GM18507 (cell line): ENCODE data around the gene HOXC10.

Experiments used
- DNase-seq: peaks from one replicate; pipeline ENCODE4 v3.0.0; 2011; ENCODE audit warnings: low read depth; ENCODE audit not compliant: insufficient read length; ENCODE audit errors: extremely low spot score
- FAIRE-seq: peaks from 2 replicates; lab custom pipeline; 2011; peaks lifted over from hg19 to GRCh38; lab: Jason Lieb, UNC

The HOXC10 gene

GRCh38 chr12:53974084-53975063 is 10.6 kb upstream of the HOXC10 start, which contains the start of gene HOTAIR:
Gene HOTAIR (minus strand): TSS chr12:53974954.
- FAIRE-seq, result no peak

GRCh38 chr12:53975064-53975471 is 9.9 kb upstream of the HOXC10 start:
- FAIRE-seq (no peak), DNase-seq (no peak)

More at GRCh38 chr12:53974084-53975063, 10.6 kb upstream of the HOXC10 start, which contains the start of gene HOTAIR:
- no peak for DNase-seq

- DNase-seq (no peak), FAIRE-seq (no peak)
These were observed 9.3 kb upstream of the HOXC10 start for GRCh38 chr12:53975479-53976152.

- no peak for DNase-seq
- no peak for FAIRE-seq
These were observed 8.6 kb upstream of the HOXC10 start for GRCh38 chr12:53976172-53976822.

- DNase-seq, result no peak
- no peak for FAIRE-seq
These were observed 7.9 kb upstream of the HOXC10 start for GRCh38 chr12:53976823-53977595.

- FAIRE-seq, result no peak
- no peak for DNase-seq
These were observed 7.1 kb upstream of the HOXC10 start for GRCh38 chr12:53977596-53978445.

GRCh38 chr12:53978477-53979356 is 6.2 kb upstream of the HOXC10 start:
- FAIRE-seq (no peak), DNase-seq (no peak)

GRCh38 chr12:53980104-53980801 is 4.7 kb upstream of the HOXC10 start:
- no peak for FAIRE-seq
- no peak for DNase-seq

- DNase-seq (no peak), FAIRE-seq (no peak)
These were observed 4.0 kb upstream of the HOXC10 start for GRCh38 chr12:53980802-53981496.

- DNase-seq, result no peak
- FAIRE-seq, result no peak
These were observed 3.0 kb upstream of the HOXC10 start for GRCh38 chr12:53981634-53982565.

- DNase-seq, result no peak
- FAIRE-seq, result no peak
These were observed 2.0 kb upstream of the HOXC10 start for GRCh38 chr12:53982648-53983567.

- FAIRE-seq, result no peak
- no peak for DNase-seq
These were observed 1.4 kb upstream of the HOXC10 start for GRCh38 chr12:53983568-53983949.

- FAIRE-seq (no peak), DNase-seq (no peak)
These were observed 885 bp upstream of the HOXC10 start for GRCh38 chr12:53983950-53984572.

GRCh38 chr12:53985692-53985993 is 697 bp downstream of the HOXC10 start:
- no peak for DNase-seq

More at GRCh38 chr12:53985692-53985993, 697 bp downstream of the HOXC10 start:
- FAIRE-seq, result no peak
